ENCODE data around the gene PNKD. TPM values are rescaled to one million over a fixed set of nuclear protein-coding genes. Genes with fewer than 3 reads are reported as not detected.

The PNKD gene
- total RNA-seq: 24.0 and 36.1 TPM in 2 replicates

GRCh38 chr2:218269900-218270720 lies at the start of gene PNKD, which contains the start of gene AAMP:
TSS of gene PNKD (plus strand) at chr2:218270519. CDS start at chr2:218270536, 17 bp downstream.
TSS of gene AAMP (minus strand) at chr2:218270137. CDS start at chr2:218270086, 51 bp downstream.

GRCh38 chr2:218260742-218261422 lies 9.4 kb upstream of the PNKD start, which contains the start of gene GPBAR1:
TSS of gene GPBAR1 (plus strand) at chr2:218261015. CDS start at chr2:218262725, 1,710 bp downstream.

DNA sequence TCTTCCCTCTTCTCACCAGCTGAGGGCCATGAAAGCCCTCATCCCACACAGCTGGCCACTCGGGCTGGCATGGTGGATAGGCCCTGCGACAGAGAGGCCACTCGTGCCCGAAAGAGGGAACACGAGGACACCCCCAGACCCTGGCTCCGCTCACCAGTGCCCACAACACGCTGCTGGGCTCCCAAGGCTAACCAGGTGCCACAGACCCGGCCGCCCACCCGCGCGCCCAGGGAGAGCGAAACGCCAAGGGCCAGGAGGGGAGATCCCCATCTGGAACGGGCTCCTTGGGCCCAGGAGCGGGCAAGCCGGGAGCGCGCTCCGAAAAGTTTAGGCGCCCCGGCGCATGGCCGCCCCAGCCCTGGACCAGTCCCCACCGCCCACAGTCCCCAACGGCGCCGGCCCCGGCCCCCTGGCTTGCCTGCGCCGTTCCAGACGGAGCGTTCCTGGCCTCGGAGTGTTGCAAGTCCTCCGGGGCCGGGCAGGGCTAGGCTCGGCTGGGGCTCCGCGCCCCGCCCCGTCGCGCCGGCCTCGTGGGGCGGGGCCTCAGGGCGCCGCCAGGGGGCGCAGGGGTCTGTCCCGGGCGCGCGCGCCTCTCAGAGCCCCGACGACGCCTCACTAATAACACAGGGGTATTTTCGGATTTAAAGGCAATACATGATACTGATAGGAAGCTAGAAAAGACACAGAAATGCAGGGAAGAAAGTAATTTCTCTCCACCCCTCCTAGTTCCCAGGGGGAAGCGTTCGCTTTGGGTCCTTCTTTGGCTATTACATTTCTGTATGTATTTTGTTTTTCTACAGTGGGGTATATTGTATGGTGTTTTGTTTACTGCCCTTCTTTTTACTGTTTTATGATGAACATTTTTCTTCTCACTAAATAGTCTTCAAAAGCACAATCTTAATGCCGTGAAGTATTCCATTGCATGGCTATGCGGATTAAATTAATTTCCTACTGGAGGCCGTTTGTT lies 22.0 kb downstream of the PNKD start, which contains the start of gene TMBIM1:
TMBIM1 (minus strand) TSS at position 456 of the 967 bp plus-strand sequence. CDS start 10,362 bp downstream, outside the sequence.

DNA sequence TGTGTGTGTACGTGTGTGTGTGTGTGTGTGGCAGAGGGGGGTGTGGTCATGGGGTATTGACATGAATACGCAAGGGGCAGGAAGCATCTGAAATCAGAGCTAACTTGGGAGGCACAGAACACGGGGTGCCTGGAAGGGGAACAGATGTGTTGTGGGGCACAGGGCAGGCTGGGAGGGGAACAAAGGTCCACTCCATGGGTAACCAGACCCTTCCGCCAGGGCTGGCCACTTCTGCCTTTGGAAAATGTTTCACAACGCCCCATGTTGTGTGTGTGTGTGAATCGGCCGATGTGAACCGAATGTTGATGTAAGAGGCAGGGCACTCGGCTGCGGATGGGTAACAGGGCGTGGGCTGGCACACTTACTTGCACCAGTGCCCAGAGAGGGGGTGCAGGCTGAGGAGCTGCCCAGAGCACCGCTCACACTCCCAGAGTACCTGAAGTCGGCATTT lies 111.6 kb downstream of the PNKD start, which contains the start of gene SLC11A1:
SLC11A1 (plus strand) TSS at position 358 of the 451 bp plus-strand sequence. CDS start 96 bp downstream, outside the sequence.

Other genes starting within 250 kb of the PNKD start
- gene RUFY4, start 201.3 kb upstream of the PNKD start, total RNA-seq: not detected in 2 replicates
- gene CXCR2, start 144.5 kb upstream of the PNKD start, total RNA-seq: not detected in 2 replicates
- gene CXCR1, start 103.6 kb upstream of the PNKD start, total RNA-seq: not detected in 2 replicates
- gene ARPC2, start 53.3 kb upstream of the PNKD start, total RNA-seq: 297 and 314 TPM in 2 replicates
- 0.06 and 0.16 TPM in 2 replicates for gene GPBAR1, start 9.5 kb upstream of the PNKD start, total RNA-seq
- 132 and 186 TPM in 2 replicates for gene AAMP, start 382 bp upstream of the PNKD start, total RNA-seq
- 89.4 and 184 TPM in 2 replicates for gene TMBIM1, start 22.0 kb downstream of the PNKD start, total RNA-seq
- gene CATIP, start 86.3 kb downstream of the PNKD start, total RNA-seq: not detected in 2 replicates
- 0.13 and 0.16 TPM in 2 replicates for gene SLC11A1, start 111.8 kb downstream of the PNKD start, total RNA-seq
- gene CTDSP1, start 129.3 kb downstream of the PNKD start, total RNA-seq: 53.9 and 56.4 TPM in 2 replicates
- 0.06 TPM in 1 of 2 replicates, not detected in the other for gene VIL1, start 148.6 kb downstream of the PNKD start, total RNA-seq

Data from bladder microvascular endothelial cell (primary cell).